Germinal center (tissue), 1 donor: ENCODE data around the gene LEMD2.
A peak's percentile ranks its signal among the peaks of the same experiment; 100 is the strongest.

Source experiments
- DNase-seq: peaks from one replicate; pipeline ENCODE4 v3.0.0; 2012; ENCODE audit warnings: mixed read lengths, low spot score

The LEMD2 gene

GRCh38 chr6:33738153-33738552 is 50.8 kb downstream of the LEMD2 start:
- no peak for DNase-seq

GRCh38 chr6:33737267-33738026 is 51.5 kb downstream of the LEMD2 start:
- DNase-seq: no peak

GRCh38 chr6:33735216-33735615 is 53.7 kb downstream of the LEMD2 start:
- DNase-seq: no peak

GRCh38 chr6:33733709-33734007 is 55.3 kb downstream of the LEMD2 start:
- DNase-seq: no peak

GRCh38 chr6:33732817-33733708 is 55.9 kb downstream of the LEMD2 start:
- DNase-seq: no peak

DNA sequence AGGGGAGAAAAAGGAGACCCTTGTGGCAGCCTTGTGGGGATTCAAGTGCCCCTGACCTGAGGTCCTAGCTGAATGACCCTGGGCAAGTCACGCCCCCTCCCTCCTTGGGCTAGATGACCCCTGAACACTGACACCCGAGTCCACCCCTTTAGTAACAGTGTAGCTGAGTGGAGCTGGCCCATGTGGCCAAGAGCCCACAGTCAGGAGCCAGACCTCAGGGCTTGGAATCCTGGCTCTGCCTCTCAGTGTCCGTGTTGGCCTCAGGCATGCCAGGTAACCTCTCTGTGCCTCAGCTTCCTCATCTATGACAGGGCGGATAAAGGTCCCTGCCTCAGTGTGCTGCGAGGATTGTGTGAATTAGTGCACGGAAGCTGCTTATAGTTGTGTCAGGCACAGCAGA is 56.5 kb downstream of the LEMD2 start:
- DNase-seq: no peak

GRCh38 chr6:33731751-33732282 is 57.1 kb downstream of the LEMD2 start:
- DNase-seq: no peak

DNA sequence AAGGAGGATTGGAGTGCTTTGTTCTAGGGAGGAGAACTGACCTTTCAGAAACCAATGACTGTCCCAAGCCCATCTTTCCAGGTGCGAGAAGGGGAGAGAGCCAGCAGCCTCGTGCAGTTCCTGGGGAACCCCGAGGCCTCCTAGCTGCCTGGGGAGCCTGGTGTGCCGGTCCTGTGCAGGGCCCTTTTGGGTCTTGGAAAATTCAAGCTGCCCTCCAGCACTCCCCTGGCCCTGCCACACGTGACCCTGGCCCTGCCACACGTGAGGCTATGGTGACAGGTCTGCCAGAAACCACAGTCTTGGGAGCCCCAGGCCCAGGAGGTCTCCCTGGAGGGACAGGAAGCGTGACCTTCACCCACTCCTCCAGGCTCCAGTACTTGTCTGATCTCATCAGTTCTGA is 57.9 kb downstream of the LEMD2 start:
- no peak for DNase-seq

DNA sequence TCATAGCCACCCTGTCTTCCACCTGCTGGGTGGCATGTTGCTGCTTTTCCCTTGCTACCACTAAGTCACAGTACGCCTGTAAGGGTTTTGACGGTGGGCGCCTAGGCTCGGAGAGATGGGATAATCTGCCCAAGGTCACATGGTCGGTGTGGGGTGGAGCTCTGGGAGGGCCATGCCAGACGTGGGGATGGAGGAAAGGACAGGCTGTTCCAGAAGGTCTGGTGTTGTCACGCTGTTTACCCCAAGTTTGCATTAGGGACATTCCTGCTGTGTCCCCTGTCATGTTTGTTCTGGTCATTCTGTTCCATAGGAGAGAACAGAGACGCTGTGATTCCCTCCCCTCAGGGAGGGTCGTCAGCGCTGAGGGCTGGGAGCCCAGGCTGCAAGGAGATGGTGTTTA is 58.3 kb downstream of the LEMD2 start:
- no peak for DNase-seq

DNA sequence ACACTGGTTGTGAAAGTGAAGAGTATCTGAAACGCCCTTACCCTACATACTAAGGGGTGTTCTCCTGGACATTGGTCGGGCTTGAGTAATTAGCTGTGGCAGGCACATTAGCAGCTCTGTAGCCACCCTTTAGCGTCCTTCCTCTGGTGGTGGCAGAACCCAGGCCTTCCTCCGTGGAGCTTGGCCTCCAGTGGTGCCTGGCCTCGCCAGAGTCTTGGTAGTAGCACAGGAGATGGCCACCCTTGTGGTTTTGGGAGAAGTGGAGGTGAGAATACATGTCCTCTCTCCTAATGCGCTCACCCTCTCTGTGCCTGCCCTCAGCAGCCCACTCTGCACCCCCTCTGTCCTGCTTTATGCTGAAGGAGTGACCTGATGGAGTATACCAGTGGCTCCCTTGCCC is 59.9 kb downstream of the LEMD2 start:
- DNase-seq: no peak

DNA sequence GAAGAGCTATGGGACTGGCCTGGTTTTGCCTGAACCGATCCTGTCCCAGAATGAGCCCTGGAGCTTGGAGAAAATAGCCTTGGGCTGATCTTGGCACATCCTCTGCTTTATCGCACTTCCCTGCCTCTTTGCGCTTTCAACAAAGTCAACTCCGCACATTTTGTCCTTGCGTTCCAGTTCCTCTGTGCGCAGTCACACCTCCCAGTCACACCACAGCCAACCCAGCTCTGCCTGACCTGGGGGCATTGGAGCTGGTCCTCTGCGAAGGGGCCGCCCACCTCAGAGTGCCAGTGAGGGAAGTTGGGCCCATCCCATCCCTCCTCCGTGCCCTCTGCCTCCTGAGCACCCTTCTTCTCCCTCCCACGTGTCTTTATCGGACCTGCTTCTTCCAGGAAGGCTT is 60.5 kb downstream of the LEMD2 start:
- DNase-seq: no peak

GRCh38 chr6:33727932-33728331 is 61.0 kb downstream of the LEMD2 start:
- DNase-seq: no peak

- DNase-seq: no peak
Measured at GRCh38 chr6:33727126-33727525, 61.8 kb downstream of the LEMD2 start.

DNA sequence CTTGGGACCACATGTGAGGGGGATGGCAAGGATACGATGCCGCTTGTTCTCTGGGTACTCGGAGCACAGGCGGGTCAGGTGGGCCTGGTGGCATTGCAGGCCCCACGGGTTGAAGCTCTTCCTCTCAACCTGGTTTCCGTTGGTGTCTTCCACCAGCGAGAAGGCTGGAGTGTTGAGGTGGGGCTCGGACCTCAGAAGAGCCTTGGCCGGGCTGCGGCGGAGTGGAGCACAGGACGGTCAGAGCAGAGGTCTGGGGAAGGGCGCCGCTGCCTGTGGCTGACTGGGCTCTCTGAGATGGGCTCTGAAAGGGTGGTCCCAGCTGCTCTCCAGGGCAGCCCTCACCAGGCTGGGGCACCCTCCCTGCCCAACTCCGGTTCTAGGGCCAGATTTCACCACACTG is 62.2 kb downstream of the LEMD2 start:
- no peak for DNase-seq

- no peak for DNase-seq
Measured at GRCh38 chr6:33725891-33726673, 62.8 kb downstream of the LEMD2 start.

GRCh38 chr6:33725222-33725621 is 63.7 kb downstream of the LEMD2 start:
- no peak for DNase-seq

- DNase-seq: no peak
Measured at GRCh38 chr6:33724102-33725023, 64.6 kb downstream of the LEMD2 start.

DNA sequence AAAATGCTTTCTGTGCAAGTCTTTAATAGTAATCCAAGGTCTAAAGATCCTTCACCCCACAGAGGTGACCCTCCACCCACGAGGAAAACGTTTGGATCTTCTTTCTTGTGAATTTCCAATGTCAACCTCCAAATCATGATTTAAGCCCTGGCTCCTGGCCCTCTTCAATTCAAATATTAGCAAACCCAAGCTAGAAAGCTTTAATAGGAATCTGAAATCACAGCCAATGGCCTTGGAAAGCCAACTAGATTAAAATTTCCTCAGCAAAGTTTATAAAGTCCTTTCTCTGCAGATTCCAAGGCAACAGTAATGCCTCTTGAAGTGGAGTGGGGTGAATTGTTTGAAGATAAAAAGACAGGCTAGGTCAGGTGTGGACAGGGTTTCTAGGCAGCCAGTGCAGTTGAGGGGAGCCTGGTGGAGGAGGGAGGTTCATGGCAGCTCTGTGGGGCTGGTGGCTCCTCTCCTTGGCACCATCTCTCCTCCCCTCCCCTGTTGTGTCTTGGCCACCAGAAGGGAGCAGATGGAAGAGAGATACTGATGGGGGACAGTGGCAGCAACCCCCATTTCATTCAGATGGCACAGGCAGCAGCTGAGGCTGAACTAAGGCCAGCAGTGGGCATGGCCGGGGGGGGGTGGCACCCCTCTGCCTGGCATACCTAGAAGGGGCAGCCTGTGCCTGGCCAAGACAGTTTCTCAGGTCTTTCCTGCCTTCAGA is 65.4 kb downstream of the LEMD2 start:
- DNase-seq: no peak

GRCh38 chr6:33722103-33722623 is 66.8 kb downstream of the LEMD2 start:
- DNase-seq: no peak

- DNase-seq: peak; percentile 37
Measured at GRCh38 chr6:33721508-33721907, 67.4 kb downstream of the LEMD2 start.
